Keratinocyte (primary cell): ENCODE data around the gene OLFML3. TPM values are rescaled to one million over a fixed set of nuclear protein-coding genes. Genes with fewer than 3 reads are reported as not detected.

Experiments used
- DNase-seq: peaks from one replicate; pipeline ENCODE4 v3.0.0-alpha.2; 2011; ENCODE audit warnings: low read depth, missing footprints, low spot score
- FAIRE-seq: peaks from 2 replicates; lab custom pipeline; 2011; peaks lifted over from hg19 to GRCh38; lab: Jason Lieb, UNC
- H2AFZ ChIP-seq: 2 replicates; pipeline ENCODE4 v1.6.0; 2012; ENCODE audit warnings: low read length, control low read depth, inconsistent platforms; ENCODE audit not compliant: control insufficient read depth
- H3K27ac ChIP-seq: 2 replicates; pipeline ENCODE4 v1.5.1; 2011; ENCODE audit warnings: low read length; ENCODE audit not compliant: control insufficient read depth, insufficient read depth
- H3K27me3 ChIP-seq: 3 replicates; pipeline ENCODE4 v1.6.0; 2011; ENCODE audit warnings: low read length; ENCODE audit not compliant: control insufficient read depth, insufficient read depth; ENCODE audit errors: extremely low read depth
- H3K36me3 ChIP-seq, 2 experiments: 2 replicates in 1 of 2; 3 replicates in 1 of 2; pipeline ENCODE4 v1.5.1; 2011; ENCODE audit warnings: low read length in 2 of 2, mild to moderate bottlenecking in 1 of 2; ENCODE audit not compliant: control insufficient read depth in 2 of 2, insufficient read depth in 2 of 2; ENCODE audit errors: extremely low read depth in 1 of 2
- H3K4me1 ChIP-seq: 3 replicates; pipeline ENCODE4 v1.5.1; 2011; ENCODE audit warnings: low read length; ENCODE audit not compliant: control insufficient read depth, insufficient read depth; ENCODE audit errors: extremely low read depth
- H3K4me2 ChIP-seq: 3 replicates; pipeline ENCODE4 v1.6.0; 2011; ENCODE audit warnings: low read depth, low read length; ENCODE audit not compliant: control insufficient read depth, insufficient read depth; ENCODE audit errors: extremely low read depth
- H3K4me3 ChIP-seq, 3 experiments: fragments of 200-600 bp in 1 of 3; sonication (generic) in 1 of 3; 2 replicates in 2 of 3; 3 replicates in 1 of 3; pipeline ENCODE4 v1.5.1; 2011 to 2016; ENCODE audit warnings: low read length in 3 of 3, mild to moderate bottlenecking in 3 of 3, control low read depth in 2 of 3, inconsistent platforms in 1 of 3, low read depth in 1 of 3, mixed read lengths in 1 of 3, mixed run types in 1 of 3, moderate library complexity in 1 of 3; ENCODE audit not compliant: control insufficient read depth in 2 of 3, insufficient read depth in 2 of 3; ENCODE audit errors: extremely low read depth in 1 of 3
- H3K79me2 ChIP-seq: 2 replicates; pipeline ENCODE4 v1.6.0; 2012; ENCODE audit warnings: low read length; ENCODE audit not compliant: control insufficient read depth, insufficient read depth
- H3K9ac ChIP-seq: 3 replicates; pipeline ENCODE4 v1.6.0; 2011; ENCODE audit warnings: low read length; ENCODE audit not compliant: control insufficient read depth, insufficient read depth; ENCODE audit errors: extremely low read depth
- H3K9me1 ChIP-seq: 3 replicates; pipeline ENCODE4 v1.6.0; 2011; ENCODE audit warnings: low read length; ENCODE audit not compliant: control insufficient read depth, insufficient read depth; ENCODE audit errors: extremely low read depth
- H3K9me3 ChIP-seq: 2 replicates; pipeline ENCODE4 v1.5.1; 2012; ENCODE audit warnings: low read depth, low read length; ENCODE audit not compliant: control insufficient read depth
- H4K20me1 ChIP-seq: 3 replicates; pipeline ENCODE4 v1.6.0; 2011; ENCODE audit warnings: low read length; ENCODE audit not compliant: control insufficient read depth, insufficient read depth; ENCODE audit errors: extremely low read depth
- CTCF ChIP-seq, 3 experiments: IDR thresholded peaks in 1 of 3; conservative IDR thresholded peaks in 1 of 3; optimal IDR thresholded peaks in 1 of 3; 2 replicates in 2 of 3; 3 replicates in 1 of 3; pipeline versions ENCODE3 to v1.5.1; 2011; ENCODE audit warnings: low read length in 3 of 3, mild to moderate bottlenecking in 3 of 3, moderate library complexity in 2 of 3, control low read depth in 1 of 3, inconsistent platforms in 1 of 3; ENCODE audit not compliant: insufficient read depth in 2 of 3; ENCODE audit errors: extremely low read depth in 1 of 3
- EZH2 ChIP-seq: IDR thresholded peaks from one replicate; pipeline ENCODE4 v1.6.1; 2012; ENCODE audit warnings: inconsistent platforms, mild to moderate bottlenecking, low read length, moderate library complexity
- dilution Hi-C: fragments of 300-500 bp; cut with MboI; formaldehyde crosslinking; loops from one replicate; pipeline ENCODE4 v1.7.0; 2020; ENCODE audit warnings: low sequenced_read_pairs; ENCODE audit not compliant: extremely low pct_ligation_motif_present
- polyA plus RNA-seq, 5 experiments: library from polyadenylated mRNA; depleted of rRNA in 3 of 5; stranded (reverse) in 3 of 5; stranded (forward) in 1 of 5; unstranded in 1 of 5; fragments of >200 nt; gene quantifications; 1 replicate in 1 of 5; 2 replicates in 3 of 5; 3 replicates in 1 of 5; pipeline versions ENCODE4 v1.2.1 to v1.2.3, GENCODE V29; 2011 to 2012; ENCODE audit warnings: missing spikeins in 2 of 5, low read depth in 1 of 5, low replicate concordance in 1 of 5

The OLFML3 gene
- polyA plus RNA-seq, 1 donor (not counting 4 experiments of a cell fraction or from before 2014, with no cell fraction given) = 4.4 TPM

DNA sequence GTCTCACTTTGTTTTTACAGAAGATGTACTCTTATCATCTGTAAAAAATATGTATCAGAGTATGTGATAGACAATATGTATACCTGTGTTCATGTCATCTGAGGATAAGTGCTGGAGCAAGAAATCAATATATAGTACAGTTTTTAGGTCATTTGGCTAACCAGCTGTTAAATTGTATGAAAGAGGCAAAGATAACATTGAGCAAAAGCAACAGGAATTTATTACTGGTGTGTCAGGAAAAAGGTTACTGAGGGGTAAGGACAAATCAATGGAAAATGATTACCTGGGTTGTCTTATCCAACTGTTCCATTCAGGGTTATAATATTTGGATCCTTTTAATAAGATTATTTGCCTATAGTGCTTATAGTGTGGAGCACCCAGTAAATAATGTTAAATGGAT is 45.3 kb upstream of the OLFML3 start:
- TF ChIP-seq CTCF (optimal IDR thresholded peaks at IDR 0.05 in 1 of 3, IDR thresholded peaks at IDR 0.05 in 1 of 3, conservative IDR thresholded peaks at IDR 0.05 in 1 of 3; ENCODE audit: extremely low read depth in 1 of 3, insufficient read depth in 2 of 3, low read length in 3 of 3) (no peak), EZH2 (no peak)
- H3K27me3 ChIP-seq = no peaks in the 10 kb centered on the region
- H3K4me2 ChIP-seq = no peak overlapping the region
- no peak overlapping the region for H3K27ac ChIP-seq
- no peak overlapping the region for H2AFZ ChIP-seq
- no peak for DNase-seq
- peaks cover 89% of the 10 kb centered on the region for H3K79me2 ChIP-seq
- H4K20me1 ChIP-seq = peaks cover 2% of the 10 kb centered on the region
- H3K9me1 ChIP-seq = peaks cover 3% of the 10 kb centered on the region
- no peak overlapping the region for H3K4me3 ChIP-seq
- no peaks in the 10 kb centered on the region for H3K36me3 ChIP-seq
- no peak for FAIRE-seq
- dilution Hi-C loops = no loop called here
- H3K9ac ChIP-seq = no peak overlapping the region
- H3K9me3 ChIP-seq = no peaks in the 10 kb centered on the region
- peaks cover 15% of the 10 kb centered on the region for H3K4me1 ChIP-seq

GRCh38 chr1:113934511-113935055 is 44.7 kb upstream of the OLFML3 start:
- no peak for FAIRE-seq

More at GRCh38 chr1:113934511-113935055, 44.7 kb upstream of the OLFML3 start:
- Histone ChIP-seq H3K79me2 (peaks cover 94% of the 10 kb centered on the region), H3K9ac (no peak overlapping the region), H4K20me1 (peaks cover 2% of the 10 kb centered on the region), H3K27ac (no peak overlapping the region), H3K9me3 (no peaks in the 10 kb centered on the region), H3K27me3 (no peaks in the 10 kb centered on the region), H3K9me1 (peaks cover 3% of the 10 kb centered on the region), H3K36me3 (no peaks in the 10 kb centered on the region), H2AFZ (no peak overlapping the region), H3K4me3 (no peak overlapping the region), H3K4me2 (no peak overlapping the region), H3K4me1 (peaks cover 15% of the 10 kb centered on the region)
- DNase-seq = no peak
- dilution Hi-C loops = no loop called here
- TF ChIP-seq CTCF (optimal IDR thresholded peaks at IDR 0.05 in 1 of 3, IDR thresholded peaks at IDR 0.05 in 1 of 3, conservative IDR thresholded peaks at IDR 0.05 in 1 of 3; ENCODE audit: extremely low read depth in 1 of 3, insufficient read depth in 2 of 3, low read length in 3 of 3) (no peak), EZH2 (no peak)
